NCI-H524 (cell line): ENCODE data around the gene CEP95.
A peak's percentile ranks its signal among the peaks of the same experiment; 100 is the strongest.
"Not testable (repeated sequence)": the region's sequence is repeated elsewhere in the genome, so short reads cannot be mapped to it uniquely, and the experiment has no call there.

Experiments
- DNase-seq, 2 experiments: peaks; one replicate each; lab custom pipeline; 2025; lab: John Stamatoyannopoulos, UW

CEP95 gene

DNA sequence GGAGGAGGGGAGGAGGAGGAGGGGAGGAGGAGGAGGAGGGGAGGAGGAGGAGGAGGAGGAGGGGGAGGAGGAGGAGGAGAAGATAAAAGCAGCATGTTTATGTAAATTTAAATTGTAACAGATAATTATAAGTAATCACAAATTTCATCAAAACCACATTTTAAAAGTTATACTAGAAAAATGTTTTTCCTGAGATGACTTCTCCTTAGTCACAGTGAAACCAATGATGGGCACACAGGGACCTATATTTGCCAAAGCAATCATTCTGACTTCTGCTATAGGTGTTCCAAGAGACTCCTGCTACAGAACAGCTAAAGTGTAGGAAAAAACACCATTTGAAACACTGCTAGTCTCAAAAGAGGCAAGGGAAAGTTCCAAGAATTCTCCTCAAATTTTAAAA, 66.4 kb downstream of the CEP95 start:
- no peak for DNase-seq

GRCh38 chr17:64574646-64575045, 67.9 kb downstream of the CEP95 start:
- no peak for DNase-seq

DNA sequence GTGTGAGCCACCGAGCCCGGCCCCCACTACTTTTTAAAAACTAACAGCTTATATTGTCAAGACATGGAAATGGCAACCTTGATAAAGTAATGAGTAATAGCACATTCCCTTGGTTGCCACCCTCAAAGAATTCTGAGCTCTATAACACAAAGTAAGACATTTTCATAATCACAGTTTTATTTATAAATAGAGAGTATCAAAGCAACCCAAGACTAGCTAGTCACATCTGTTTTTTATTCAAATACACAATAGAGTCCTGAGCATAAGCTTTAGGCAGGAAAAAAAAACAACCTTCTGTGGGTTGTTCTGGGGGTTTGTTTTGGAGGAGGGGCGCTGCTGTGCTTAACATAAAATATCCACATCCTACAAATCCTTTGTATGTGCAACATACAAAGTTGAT, 68.7 kb downstream of the CEP95 start:
- no peak for DNase-seq

- not testable (repeated sequence) for DNase-seq
Observed at GRCh38 chr17:64577025-64577424, 70.2 kb downstream of the CEP95 start.

GRCh38 chr17:64579917-64580316, 73.1 kb downstream of the CEP95 start:
- no peak for DNase-seq

GRCh38 chr17:64580384-64581315, 73.9 kb downstream of the CEP95 start:
- peak; percentile 47 to 66 for DNase-seq

- DNase-seq: no peak
Observed at GRCh38 chr17:64583038-64583437, 76.3 kb downstream of the CEP95 start.

DNA sequence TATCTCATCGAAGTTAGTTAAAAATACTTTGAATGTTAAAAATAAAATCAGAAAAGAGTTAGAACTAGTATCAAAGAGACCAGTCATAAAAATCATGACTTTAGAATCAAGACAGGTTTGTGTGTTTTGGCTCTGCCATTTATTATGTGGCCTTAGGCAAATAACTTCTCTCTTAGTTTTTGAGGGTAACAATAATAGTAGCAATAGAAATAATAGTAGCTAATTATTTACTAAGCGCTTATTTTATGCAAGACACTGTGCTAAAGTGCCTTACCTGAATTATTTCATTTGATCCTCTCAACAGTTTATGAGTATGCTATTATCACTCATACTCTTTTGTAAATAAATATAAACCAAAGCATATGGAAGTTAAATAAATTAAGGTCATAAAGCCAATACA, 78.4 kb downstream of the CEP95 start:
- no peak for DNase-seq
